ENCODE data around the gene CEP112.

Gene CEP112

DNA sequence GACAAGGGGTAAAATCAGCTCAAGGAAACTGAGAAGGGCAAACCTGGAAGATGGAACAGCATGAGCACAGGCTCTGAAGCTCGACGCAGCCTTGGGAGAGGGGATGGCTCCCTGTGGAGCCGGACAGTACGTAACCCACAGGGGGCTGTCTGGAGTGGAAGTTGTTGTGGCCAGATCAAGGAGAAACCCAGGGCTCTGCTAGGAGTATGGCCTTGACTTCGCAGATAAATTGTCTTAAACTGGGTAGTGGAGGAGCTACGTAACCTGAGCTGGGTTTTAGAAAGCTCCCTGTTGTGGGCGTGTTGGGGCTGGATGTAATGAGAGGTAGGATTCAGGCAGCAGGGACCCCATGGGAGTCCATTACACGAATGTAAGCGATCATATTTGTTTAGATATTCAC is 605.0 kb downstream of the CEP112 start:
- DNase-seq: peak; percentile 82

Data from NCI-H69 (cell line).